Cardiac septum (tissue), 1 donor: ENCODE measurements around the gene ZNF618. TPM values are rescaled to one million over a fixed set of nuclear protein-coding genes. Genes with fewer than 3 reads are reported as not detected.
A peak's percentile ranks its signal among the peaks of the same experiment; 100 is the strongest.

Source experiments
- DNase-seq: peaks from one replicate; pipeline ENCODE4 v3.0.0-alpha.2; 2020; ENCODE audit warnings: low spot score
- intact Hi-C: fragments of 100-400 bp; cut with DNase I; formaldehyde crosslinking; loops from one replicate; pipeline ENCODE4 v1.14.0; 2022
- total RNA-seq: library from RNA; stranded (reverse); fragmentation: NEBNext Ultra II Directional; extraction: Animal tissue kit (Norgen Biotek cat#: 25700); gene quantifications from one replicate; pipeline ENCODE4 v1.2.1, GENCODE V29; 2021
- donor health status: DM: no; HTN: no; CAD: no.

The ZNF618 gene
- total RNA-seq, 1 donor from 2014 or later, result 1.7 TPM

DNA sequence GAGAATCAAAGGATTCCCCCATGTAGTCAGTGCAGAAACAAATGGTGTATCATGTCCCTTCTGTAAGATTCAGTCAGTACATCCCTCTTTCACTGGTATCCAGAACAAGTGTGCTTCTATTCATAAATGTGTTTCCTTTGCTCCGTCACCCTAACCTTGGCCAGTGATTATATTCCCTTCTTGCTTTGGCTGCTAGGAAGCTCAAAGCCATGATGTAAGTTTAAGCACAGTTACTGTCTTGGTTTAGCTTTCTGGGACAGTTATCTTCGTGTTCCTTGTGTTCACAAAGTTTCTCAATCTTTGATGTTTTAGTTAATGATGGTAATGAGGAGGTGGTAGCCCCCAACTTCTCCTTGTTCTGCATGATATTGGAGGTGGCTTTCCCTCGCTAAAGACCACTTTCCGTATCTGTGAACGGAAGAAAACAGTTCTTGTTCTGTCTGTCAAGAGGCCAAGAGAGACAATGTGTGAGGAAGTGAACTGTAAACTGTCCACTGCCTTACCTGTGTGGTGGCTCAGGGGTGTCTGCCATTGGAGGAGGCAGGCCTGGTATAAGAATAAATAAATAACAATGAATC lies 204.2 kb downstream of the ZNF618 start:
- intact Hi-C loops, result loop anchor here (5.0 kb wide), 2 partner anchors 192 to 212 kb away; no protein-coding TSS in a partner anchor
- no peak for DNase-seq

DNA sequence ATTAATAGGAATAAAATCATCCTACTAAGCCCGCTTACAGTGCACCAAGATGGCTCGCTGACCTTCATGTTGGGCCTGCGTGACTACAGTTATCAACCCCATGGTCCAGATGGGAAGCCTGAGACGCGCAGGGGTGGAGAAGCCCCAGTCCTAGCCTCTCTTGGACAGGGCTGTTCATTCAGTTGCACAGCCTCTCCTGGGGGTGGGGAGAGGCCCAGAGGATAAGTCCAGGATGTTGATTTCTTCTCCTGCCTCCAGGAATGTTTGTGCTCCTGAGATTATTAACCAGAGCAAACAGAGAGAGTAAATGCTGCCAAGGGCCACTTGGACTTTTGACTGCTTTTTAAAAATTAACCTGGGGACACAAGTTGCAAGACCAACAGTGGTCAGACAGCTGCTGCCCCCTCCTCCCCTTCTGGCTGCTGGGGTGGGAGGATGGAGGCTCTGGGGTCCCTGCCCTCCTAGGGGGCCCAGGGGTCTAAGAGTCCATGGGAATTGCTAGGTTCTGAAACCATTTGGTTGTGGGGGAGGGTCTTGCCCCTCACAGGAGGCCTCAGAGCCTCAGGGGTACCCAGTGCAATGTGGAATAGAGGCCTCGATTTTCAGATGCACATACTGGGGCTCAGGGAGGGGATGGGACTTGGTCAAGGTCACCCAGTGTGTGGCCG lies 204.8 kb downstream of the ZNF618 start:
- intact Hi-C loops, result loop anchor here (5.0 kb wide), 2 partner anchors 191 to 211 kb away; no protein-coding TSS in a partner anchor

DNA sequence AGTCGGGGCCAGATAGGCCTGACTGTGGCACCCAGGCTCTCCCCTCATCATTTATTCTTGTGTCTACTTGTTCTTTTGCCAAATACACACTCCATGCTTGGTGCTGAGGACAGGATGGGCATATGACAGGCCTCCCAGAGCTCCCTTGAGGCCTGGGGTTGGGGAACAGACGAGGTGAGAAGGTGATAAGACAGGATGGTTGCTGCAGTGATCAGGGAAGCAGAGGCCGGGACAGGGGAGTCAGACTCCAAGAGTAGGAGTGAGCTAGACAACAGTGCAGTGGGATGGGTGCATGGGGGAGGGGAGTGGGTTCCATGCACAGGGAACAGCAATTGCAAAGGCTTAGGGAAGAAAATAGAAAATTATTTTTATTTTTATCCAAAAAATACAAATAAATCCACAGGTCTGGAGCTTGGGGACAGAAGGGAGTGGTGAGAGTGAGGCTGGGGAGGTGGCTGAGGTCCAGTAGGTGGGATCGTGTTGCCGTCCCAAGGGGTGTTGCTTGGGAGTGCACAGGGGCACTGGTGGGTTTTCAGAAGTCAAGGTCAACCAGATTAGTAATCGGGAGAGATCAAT lies 205.4 kb downstream of the ZNF618 start:
- intact Hi-C loops, result loop anchor here (5.0 kb wide), 2 partner anchors 191 to 211 kb away; no protein-coding TSS in a partner anchor
- peak; percentile 31 for DNase-seq

More for the DNA sequence above, 204.8 kb downstream of the ZNF618 start:
- DNase-seq, result peak; percentile 24

DNA sequence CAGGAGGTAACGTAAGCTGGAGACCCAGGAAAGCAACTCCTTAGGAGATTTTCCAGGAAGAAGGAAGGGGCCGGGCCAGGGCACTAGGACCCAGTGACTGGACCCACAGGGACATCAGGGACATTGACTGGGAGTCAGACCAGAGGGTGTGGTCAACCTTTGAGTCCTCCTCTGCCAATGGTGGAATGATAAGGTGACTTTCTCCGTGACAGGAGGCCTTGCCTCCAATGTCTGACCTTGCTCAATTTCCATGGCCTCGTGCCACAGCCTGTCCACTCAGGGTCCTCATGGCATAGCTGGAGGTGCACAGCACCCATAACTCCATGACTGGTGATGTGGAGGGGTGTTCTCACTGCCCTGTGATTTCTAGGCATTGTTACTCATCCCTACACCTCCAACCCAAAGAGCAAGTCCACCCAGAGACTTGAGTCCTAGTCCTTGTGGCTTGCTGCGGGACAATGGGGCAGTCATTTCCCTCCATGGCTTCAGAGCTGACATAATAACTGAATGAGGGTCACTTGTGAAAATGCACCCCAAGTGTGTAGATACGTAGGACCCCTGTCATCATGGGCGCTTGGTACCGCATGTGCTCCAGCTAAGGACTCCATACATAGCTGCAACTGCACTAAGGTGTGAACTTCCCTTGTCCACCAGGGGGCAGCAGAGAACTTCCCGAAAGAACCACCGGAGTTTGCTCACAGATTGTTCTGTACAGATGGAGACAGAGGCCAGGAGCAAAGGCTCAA lies 206.1 kb downstream of the ZNF618 start:
- DNase-seq, result peak; percentile 89
- intact Hi-C loops, result loop anchor here (5.0 kb wide), 2 partner anchors 190 to 210 kb away; no protein-coding TSS in a partner anchor

DNA sequence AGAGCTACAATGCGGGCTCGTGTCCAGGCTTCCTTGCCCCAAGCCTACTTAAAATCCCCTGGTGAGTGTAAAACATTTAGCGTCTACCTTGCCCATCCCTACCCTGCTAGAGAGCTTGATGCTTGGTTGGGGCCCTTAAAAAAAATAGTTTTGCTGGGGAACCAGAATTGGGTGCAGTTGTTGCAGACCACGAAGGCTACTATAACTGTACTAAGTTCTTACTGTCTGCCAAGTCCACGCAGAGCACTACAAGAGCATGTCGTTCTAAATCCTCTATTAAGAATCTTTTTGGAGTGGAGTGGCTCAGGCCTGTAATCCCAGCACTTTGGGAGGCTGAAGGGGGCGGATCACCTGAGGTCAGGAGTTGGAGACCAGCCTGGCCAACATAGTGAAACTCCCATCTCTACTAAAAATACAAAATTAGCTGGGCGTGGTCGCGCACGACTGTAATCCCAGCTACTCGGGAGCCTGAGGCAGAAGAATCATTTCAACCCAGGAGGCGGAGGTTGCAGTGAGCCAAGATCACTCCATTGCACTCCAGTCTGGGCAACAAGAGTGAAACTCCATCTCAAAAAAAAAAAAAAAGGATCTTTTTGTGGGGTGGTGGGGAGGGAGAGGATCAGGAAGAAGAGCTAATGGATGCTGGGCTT lies 206.8 kb downstream of the ZNF618 start:
- intact Hi-C loops, result loop anchor here (5.0 kb wide), 2 partner anchors 189 to 209 kb away; no protein-coding TSS in a partner anchor
- peak; percentile 58 for DNase-seq

DNA sequence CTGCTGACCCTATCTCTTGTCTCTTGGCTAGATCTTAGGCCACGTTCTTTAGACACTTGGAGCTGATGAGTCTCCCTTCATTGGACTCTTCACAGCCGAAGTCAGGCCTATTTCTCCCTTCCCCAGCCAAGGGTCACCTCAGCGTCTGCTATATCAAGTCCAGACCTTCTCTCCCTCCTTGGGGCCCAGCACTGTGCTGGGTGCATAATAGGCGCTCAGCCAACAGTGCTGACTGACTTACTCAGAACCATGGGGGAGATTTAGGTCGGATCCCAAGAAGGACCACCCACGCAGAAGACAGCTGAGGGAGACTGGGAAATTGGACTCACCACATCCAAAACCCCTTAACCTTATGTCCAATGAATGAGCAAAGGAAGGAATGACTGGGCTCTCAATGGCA lies 207.6 kb downstream of the ZNF618 start:
- intact Hi-C loops, result loop anchor here (5.0 kb wide), 2 partner anchors 189 to 209 kb away; no protein-coding TSS in a partner anchor
- peak; percentile 29 for DNase-seq

DNA sequence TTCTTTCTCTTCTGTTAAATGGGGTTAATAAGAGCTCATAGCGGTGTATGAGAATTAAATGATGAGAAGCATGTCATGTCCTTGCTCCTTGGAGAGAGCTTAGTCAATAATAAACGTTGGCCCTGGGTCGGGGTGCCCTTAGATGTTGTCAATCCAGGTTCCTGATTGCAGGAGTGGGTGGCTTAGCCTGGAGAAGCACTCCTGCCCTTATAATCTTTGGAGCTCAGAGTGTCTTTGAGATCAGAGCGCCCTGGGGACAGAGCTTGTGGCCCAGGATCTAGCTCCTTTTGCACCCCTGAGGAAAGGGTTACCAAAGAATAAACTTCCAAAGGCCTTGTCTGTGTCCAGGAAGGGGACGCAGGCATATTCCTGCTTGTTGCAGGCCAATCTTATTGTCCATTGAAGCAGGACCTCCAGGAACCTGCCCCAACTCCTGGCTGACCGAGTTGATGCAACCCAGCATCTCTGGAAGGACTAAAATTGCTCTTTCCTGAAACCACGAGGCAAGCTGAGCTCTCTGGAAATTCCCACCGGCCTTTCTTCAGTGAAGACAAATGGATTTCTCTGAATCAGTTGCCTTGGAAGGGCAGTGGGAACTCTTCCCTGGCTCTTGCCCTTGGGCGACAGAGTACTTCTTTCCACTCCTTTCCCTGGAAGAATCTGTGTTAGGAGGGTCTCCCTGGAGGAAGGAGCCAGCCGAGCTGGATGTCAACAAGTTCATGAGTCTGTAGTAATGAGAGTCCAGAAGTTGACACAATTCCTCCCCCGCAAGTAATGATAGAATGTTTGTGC lies 208.4 kb downstream of the ZNF618 start:
- DNase-seq, result peak; percentile 22

DNA sequence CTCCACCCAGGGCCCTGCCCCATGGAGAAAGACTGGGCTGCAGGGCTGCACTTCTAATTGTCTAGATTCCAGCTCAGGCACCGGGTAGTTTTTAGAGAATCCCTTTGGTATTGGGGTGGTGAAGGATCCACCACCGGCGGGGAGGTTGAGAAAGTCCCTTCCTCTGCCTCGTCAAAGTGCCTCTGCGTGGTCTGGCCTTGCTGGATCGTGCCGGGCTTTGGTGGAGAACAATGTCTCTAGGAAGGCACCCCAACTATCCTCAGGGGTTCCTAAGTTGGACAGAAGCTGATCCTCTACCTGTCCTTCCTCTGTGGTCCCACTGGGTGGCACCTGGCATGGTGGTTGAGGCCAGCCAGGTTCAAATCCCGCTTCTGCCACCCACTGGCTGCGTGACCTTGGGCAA lies 209.3 kb downstream of the ZNF618 start:
- peak; percentile 53 for DNase-seq

More for the DNA sequence above, 208.4 kb downstream of the ZNF618 start:
- intact Hi-C loops, result loop anchor here (5.0 kb wide), 2 partner anchors 188 to 208 kb away; no protein-coding TSS in a partner anchor

DNA sequence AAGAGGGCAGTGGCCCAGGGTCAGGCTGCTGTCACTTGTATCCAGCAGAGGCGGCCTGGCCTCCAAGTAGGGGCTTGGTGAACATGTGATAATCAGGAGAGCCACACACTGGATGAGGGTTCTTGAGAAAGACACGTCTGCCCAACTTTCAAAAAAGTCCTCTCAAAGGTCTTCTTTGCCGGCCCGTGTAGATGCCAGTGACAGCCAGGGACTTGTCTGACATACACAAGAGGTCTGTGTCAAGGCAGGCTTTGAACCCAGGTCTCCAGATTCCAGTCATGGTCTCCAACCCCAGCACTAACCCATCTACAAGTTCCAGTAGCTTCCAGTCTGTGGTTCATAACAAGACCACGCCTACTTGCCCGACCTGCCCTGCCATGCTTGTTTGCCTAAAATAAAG lies 209.9 kb downstream of the ZNF618 start:
- DNase-seq, result peak; percentile 33
- intact Hi-C loops, result no loop called here

More for the DNA sequence above, 209.3 kb downstream of the ZNF618 start:
- intact Hi-C loops, result no loop called here

DNA sequence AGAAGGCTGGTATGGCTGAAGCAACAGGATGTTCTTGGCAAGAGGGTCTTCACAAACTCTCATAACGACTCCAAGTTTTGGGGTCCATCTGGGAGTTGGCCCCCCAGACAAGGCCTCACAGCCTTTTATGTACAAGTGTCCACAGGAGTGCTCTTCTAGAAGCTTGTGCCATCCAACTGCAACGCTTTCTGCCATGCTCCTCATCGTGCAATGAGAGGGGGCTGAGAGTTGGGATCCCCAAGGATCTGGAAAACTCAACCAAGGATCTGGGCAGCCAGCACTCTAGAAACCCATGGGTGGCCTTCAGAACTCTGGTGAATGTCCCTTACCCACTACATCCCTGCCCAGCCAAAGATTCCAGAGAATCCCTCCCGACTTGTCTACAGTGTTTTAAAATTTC lies 210.5 kb downstream of the ZNF618 start:
- intact Hi-C loops, result no loop called here
- peak; percentile 71 for DNase-seq

DNA sequence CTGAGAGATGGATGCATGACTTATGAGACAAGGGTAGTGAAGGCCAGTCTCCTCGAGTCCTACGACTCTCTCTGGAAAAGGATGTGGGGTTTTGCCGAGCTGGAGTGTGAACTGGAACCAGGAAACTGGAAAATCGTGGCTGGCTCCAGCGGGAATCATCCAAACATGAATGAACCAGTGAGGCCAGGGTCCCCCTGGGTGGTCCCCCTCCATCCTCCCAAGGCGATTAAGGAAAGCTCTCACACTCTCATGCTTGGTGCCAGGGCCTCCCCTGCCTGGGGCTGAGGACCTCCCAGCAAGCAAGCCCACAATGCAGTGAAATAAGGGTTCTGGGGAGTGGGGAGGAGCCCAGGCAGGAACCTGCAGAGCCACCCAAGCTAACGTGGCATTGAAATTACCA lies 211.6 kb downstream of the ZNF618 start:
- DNase-seq, result peak; percentile 54
- intact Hi-C loops, result no loop called here

DNA sequence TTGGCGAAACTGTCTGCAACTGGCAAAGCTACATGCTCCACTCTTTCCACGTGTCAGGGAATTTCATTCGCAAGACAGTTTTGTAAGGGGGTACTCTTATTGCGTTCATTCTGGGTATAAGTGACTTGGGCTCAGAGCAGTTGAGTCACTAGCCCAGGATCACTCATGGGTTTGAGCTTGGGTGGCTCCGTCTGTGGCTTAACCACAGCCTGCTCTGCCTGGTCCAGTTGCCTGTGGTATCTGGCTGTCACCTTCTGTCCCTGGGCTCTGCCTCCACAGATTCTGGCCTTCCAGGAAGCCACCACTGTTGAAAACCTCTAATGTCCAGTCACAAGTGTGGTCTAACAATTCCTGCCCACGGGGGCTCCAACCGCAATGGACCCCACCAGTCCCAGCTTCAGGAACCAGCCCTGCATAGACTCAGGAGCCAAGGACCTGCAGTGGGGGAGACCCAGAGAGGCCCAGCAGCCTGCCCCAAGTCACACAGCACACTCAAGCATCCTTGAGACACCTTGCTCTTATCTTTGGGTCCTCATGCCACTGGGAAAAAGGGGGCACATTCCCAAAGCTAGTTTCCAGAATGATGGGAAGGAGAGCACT lies 212.6 kb downstream of the ZNF618 start:
- intact Hi-C loops, result no loop called here
- DNase-seq, result peak; percentile 61

DNA sequence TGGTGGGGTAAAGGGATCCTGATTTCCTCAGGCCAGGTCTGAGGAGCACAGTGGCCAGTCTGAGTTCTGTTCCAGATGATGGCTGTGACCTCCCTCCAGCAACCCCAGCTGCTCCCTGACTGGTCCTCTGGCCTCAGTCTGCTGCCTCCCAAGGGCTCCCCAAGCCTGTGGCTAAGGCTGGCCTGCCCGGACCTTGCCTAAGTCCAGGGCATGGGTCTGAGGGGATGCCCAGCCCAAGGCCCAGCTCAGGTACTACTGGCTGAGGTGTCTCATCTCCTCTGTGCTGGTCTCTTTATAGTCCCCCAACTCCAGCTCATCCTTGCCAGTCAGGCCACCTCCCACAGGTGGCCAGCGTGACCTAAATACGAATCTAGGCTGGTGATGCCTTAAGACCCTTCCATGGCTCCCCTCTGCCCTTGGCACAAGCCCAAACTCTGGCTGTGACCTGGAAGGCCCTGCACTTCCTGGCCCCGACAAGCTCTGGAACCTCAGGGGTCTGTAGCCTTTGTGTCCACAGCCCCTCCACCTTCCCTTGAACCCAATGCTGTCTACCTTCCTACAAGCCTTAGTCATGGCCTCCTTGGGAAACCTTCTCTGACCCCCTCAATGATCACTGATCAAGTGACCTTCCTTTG lies 213.2 kb downstream of the ZNF618 start:
- intact Hi-C loops, result no loop called here

DNA sequence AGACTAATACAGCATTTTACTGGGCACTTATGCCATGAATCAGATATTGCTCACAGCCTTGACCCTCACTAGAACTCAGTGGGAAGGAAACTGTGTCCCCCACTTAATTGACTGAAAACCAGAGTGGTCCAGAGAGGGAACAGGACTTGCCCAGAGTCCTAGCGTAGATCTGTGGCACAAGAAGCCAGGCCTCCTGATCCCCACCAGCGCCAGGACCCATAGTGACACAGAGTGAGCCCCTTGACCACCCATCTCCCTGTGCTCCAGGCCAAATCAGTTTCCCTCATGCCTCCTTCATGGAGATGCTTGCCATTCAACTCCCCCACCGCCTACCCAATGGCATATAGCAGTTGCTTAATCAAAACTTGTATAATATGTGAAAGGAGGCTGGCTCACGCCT lies 214.7 kb downstream of the ZNF618 start:
- intact Hi-C loops, result no loop called here
- DNase-seq, result no peak

More for the DNA sequence above, 213.2 kb downstream of the ZNF618 start:
- DNase-seq, result peak; percentile 67

DNA sequence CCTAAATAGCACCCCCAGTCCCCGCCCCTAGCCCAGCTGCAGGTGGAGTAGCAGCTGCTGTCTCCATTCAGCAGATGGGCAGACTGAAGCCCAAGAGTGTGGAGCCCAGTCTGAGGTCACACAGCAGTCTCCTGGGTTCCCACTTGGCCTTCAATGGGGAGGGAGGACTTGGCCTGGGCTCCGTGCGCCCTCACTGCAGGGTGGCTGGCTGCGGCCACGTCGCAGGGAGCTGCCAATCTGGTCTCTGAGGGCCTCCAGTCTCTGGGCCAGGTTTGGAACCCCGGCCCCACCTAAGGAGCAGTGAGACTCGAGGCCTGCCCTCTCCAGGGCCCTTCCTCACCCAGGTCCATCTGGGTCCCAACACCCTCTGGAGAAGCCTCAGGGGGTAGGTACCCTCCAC lies 215.6 kb downstream of the ZNF618 start:
- intact Hi-C loops, result no loop called here
- DNase-seq, result no peak

DNA sequence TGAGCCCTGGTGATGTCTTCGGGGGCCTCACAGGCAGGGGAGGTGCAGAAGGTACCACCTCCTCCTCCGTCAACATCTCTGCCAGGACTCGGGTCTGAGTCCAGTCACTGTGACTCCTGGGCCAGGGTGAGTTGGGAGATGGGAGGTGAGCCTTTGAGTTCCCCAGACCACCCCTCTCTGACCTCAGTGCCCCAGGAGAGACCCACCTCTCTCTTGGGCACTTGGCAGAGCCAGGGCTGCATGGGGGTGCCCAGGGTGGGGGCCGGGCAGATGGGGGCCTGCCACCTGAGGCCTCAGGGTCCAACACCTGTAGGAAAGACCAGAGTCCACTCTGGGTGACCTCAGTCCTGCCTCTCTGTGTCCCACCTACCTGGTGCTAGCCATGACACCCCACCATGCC lies 216.2 kb downstream of the ZNF618 start:
- intact Hi-C loops, result no loop called here
- DNase-seq, result no peak

DNA sequence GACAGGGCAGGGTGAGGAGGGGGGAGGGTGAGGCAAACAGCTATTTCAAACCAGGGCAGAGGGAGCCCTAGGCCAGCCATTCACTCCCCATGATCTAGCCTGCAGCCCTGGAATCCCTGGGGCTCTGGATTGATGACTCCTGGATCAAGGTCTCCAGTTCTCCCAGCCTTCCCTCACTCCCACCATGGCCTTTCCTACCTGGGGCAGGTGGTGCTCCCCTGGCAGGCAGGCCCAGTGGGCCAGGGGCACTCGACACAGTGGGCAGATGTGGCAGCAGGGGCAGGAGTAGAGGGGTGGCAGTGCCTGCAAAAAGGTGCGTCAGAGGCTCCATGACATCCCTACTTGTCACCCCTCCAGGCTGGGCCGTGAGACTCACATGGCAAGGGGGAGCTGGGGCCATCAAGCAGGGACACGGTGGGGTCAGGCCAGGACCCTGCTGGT lies 216.9 kb downstream of the ZNF618 start:
- DNase-seq, result no peak
- intact Hi-C loops, result no loop called here
